CMK (cell line): ENCODE data around the gene MRPL46.
"Not testable (repeated sequence)": the region's sequence is repeated elsewhere in the genome, so short reads cannot be mapped to it uniquely, and the experiment has no call there.

Source experiments
- DNase-seq: peaks from one replicate; pipeline ENCODE4 v3.0.0-alpha.2; 2010; ENCODE audit warnings: low read depth

The MRPL46 gene

GRCh38 chr15:88441076-88441730 lies 26.0 kb downstream of the MRPL46 start:
- DNase-seq: no peak

- no peak for DNase-seq
These were observed 27.2 kb downstream of the MRPL46 start for GRCh38 chr15:88440021-88440420.

- DNase-seq: no peak
These were observed 29.0 kb downstream of the MRPL46 start for GRCh38 chr15:88438181-88438580.

- DNase-seq: not testable (repeated sequence)
These were observed 33.1 kb downstream of the MRPL46 start for GRCh38 chr15:88434106-88434505.

- DNase-seq: no peak
These were observed 34.0 kb downstream of the MRPL46 start for GRCh38 chr15:88433046-88433685.

- DNase-seq: no peak
These were observed 35.7 kb downstream of the MRPL46 start for GRCh38 chr15:88431441-88431840.

GRCh38 chr15:88430051-88430450 lies 37.1 kb downstream of the MRPL46 start:
- DNase-seq: no peak

- no peak for DNase-seq
These were observed 38.2 kb downstream of the MRPL46 start for GRCh38 chr15:88428805-88429605.

- DNase-seq: no peak
These were observed 39.1 kb downstream of the MRPL46 start for GRCh38 chr15:88428053-88428452.

GRCh38 chr15:88426304-88426703 lies 40.9 kb downstream of the MRPL46 start:
- DNase-seq: no peak

- no peak for DNase-seq
These were observed 43.9 kb downstream of the MRPL46 start for GRCh38 chr15:88423331-88423730.

- DNase-seq: no peak
These were observed 47.4 kb downstream of the MRPL46 start for GRCh38 chr15:88419830-88420229.
